ENCODE results near the gene PKHD1.

DNA sequence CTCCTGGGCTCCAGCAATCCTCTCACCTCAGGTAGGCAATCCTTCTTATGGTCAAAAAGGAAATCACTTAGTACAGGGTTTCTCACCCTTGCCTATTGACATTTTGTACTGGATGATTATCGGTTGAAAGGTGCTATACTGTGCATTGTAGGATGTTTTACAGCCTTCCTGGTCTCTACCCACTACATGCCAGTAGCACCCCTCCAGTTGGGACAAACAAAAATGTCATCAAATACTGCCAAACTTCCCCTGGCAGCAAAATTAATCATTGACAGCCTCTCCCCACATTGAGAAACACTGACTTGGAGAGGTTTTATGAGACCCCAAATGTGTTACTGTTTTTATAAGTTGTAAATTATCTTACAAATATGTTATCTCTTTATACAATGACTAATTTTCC is 368.1 kb downstream of the PKHD1 start:
- no peak for TF ChIP-seq CTCF (IDR thresholded peaks at IDR 0.05)
- TF ChIP-seq POLR2A (IDR thresholded peaks at IDR 0.05): no peak
